ENCODE data around the gene GRAMD1A. TPM values are rescaled to one million over a fixed set of nuclear protein-coding genes. Genes with fewer than 3 reads are reported as not detected.

The GRAMD1A gene
- total and polyA plus RNA-seq, 9 of the 15 experiments (the other 6 are each of a cell fraction or from before 2014, with no cell fraction given): 1.4 to 63.8 (median 38.5) TPM

DNA sequence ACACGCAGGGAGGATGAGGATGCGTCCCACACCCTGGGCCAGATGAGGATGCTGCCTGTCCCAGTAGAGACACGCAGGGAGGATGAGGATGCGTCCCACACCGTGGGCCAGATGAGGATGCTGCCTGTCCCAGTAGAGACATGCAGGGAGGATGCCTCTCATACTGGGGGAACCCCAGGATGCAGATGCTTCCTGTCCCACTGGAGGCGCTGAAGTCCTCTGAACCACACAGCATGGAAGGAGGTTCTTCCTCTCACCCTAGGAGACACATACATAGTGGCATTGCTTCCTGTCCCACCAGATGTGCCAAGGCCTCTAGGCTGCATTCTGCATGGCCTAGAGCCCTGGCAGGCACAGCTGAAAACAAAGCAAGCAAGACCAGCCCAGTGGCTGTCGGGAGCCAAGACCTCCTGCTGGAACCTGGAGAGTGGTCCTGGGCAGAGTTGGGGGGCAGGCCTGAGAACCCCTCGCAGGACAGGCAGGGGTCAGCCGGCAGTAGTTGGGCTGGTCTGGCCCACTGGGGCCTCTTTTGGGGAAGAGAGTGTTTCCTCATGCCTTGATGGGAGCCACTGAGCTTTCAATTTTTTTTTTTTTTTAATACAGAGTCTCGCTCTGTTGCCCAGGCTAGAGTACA, 45.7 kb downstream of the GRAMD1A start:
- Histone ChIP-seq H3K4me3 (no peak overlapping the region), H3K27me3 (ENCODE audit: control insufficient read depth in 2 of 2, insufficient read depth in 2 of 2, low read length in 2 of 2) (0 out of 5 replicates have a peak, but pooled peaks cover 0 to 4% of the 10 kb centered on the region in 2 experiments), H3K9me1 (ENCODE audit: control insufficient read depth, insufficient read depth, low read length) (no peaks in the 10 kb centered on the region), H3K4me1 (replicated peaks in 1 of 2; ENCODE audit: control insufficient read depth in 2 of 2, insufficient read depth in 2 of 2, low read length in 2 of 2) (peaks cover 16 to 27% of the 10 kb centered on the region in 2 experiments), H4K20me1 (replicated peaks; ENCODE audit: control insufficient read depth, insufficient read depth, low read length) (no peaks in the 10 kb centered on the region), H3K36me3 (ENCODE audit: control insufficient read depth, insufficient read depth, low read length) (no peaks in the 10 kb centered on the region), H3K9me3 (replicated peaks; ENCODE audit: control insufficient read depth, insufficient read depth, low read depth, low read length) (no peaks in the 10 kb centered on the region), H3K4me2 (ENCODE audit: insufficient read depth, low read length) (no peak overlapping the region), H3K9ac (ENCODE audit: insufficient read depth in 1 of 2, low read depth in 2 of 2, low read length in 2 of 2) (no peak overlapping the region), H2AFZ (ENCODE audit: low read depth, low read length) (no peak overlapping the region), H3K27ac (ENCODE audit: extremely low read depth, low read depth, low read length) (no peak overlapping the region), H3K79me2 (ENCODE audit: control insufficient read depth, insufficient read depth, low read length) (no peaks in the 10 kb centered on the region)
- POLR2A ChIA-PET: interaction anchor here (0.6 to 0.7 kb wide), 3 partner anchors 96 to 574 kb away, joined by 3 read pairs; no protein-coding TSS in a partner anchor
- WGBS (ENCODE audit: insufficient coverage, low coverage, missing lambda C conversion rate): 11% methylated on average over 7 of the region's 10 CpGs
- DNase-seq (ENCODE audit: extremely low read depth in 1 of 4, low spot score in 3 of 4) (peak; percentile 52 to 76 (median 64)), FAIRE-seq (peak; percentile 90), ATAC-seq (peak; percentile 77)
- in situ Hi-C loops (cut with MboI): no loop called here
- intact Hi-C loops (cut with micrococcal nuclease): loop anchor here (2.0 to 10.0 kb wide), 2 partner anchors 49 to 73 kb away; no protein-coding TSS in a partner anchor
- CTCF ChIA-PET (ENCODE audit: low intra/inter-chr PET ratio): interaction anchor here (0.6 to 1.3 kb wide), 4 partner anchors 12 to 420 kb away, joined by 3 to 6 read pairs (median 4); partner anchors contain the start of gene LGI4
- TF ChIP-seq, protein P1, sequence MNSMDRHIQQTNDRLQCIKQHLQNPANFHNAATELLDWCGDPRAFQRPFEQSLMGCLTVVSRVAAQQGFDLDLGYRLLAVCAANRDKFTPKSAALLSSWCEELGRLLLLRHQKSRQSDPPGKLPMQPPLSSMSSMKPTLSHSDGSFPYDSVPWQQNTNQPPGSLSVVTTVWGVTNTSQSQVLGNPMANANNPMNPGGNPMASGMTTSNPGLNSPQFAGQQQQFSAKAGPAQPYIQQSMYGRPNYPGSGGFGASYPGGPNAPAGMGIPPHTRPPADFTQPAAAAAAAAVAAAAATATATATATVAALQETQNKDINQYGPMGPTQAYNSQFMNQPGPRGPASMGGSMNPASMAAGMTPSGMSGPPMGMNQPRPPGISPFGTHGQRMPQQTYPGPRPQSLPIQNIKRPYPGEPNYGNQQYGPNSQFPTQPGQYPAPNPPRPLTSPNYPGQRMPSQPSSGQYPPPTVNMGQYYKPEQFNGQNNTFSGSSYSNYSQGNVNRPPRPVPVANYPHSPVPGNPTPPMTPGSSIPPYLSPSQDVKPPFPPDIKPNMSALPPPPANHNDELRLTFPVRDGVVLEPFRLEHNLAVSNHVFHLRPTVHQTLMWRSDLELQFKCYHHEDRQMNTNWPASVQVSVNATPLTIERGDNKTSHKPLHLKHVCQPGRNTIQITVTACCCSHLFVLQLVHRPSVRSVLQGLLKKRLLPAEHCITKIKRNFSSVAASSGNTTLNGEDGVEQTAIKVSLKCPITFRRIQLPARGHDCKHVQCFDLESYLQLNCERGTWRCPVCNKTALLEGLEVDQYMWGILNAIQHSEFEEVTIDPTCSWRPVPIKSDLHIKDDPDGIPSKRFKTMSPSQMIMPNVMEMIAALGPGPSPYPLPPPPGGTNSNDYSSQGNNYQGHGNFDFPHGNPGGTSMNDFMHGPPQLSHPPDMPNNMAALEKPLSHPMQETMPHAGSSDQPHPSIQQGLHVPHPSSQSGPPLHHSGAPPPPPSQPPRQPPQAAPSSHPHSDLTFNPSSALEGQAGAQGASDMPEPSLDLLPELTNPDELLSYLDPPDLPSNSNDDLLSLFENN (IDR thresholded peaks at IDR 0.05; ENCODE audit: low read depth in 2 of 2, low read length in 2 of 2): no peak
- TF ChIP-seq STAG1 (CRISPR knock-in tag; IDR thresholded peaks at IDR 0.05; ENCODE audit: borderline replicate concordance) (peak; percentile 7; the same call in 1 of the 2 replicates), ETV1 (tag; conservative IDR thresholded peaks at IDR 0.05; ENCODE audit: low read depth) (0 out of 2 replicates have a peak, but pooled peaks have one; percentile 33), CTBP1 (IDR thresholded peaks at IDR 0.05; ENCODE audit: borderline replicate concordance) (peak; percentile 73; the same call in 1 of the 2 replicates), BRF1 (IDR thresholded peaks at IDR 0.05; ENCODE audit: borderline replicate concordance, extremely low read depth, insufficient read length) (no peak), STAT5B (CRISPR knock-in tag; IDR thresholded peaks at IDR 0.05) (no peak), RAD21 (CRISPR knock-in tag; conservative IDR thresholded peaks at IDR 0.05 in 1 of 2, IDR thresholded peaks at IDR 0.05 in 1 of 2) (peak in 1 of 2 experiments; percentile 34; a peak in 2 of 4 replicates), RCOR1 (IDR thresholded peaks at IDR 0.05; ENCODE audit: borderline replicate concordance in 1 of 2, low read depth in 2 of 2, low read length in 2 of 2) (peak in 1 of 2 experiments; percentile 73; a peak in 1 of 4 replicates), SMC3 (conservative IDR thresholded peaks at IDR 0.05; ENCODE audit: insufficient read depth, low read depth, low read length) (0 out of 2 replicates have a peak, but pooled peaks have one; percentile 12)
- TF ChIP-seq, protein P2, sequence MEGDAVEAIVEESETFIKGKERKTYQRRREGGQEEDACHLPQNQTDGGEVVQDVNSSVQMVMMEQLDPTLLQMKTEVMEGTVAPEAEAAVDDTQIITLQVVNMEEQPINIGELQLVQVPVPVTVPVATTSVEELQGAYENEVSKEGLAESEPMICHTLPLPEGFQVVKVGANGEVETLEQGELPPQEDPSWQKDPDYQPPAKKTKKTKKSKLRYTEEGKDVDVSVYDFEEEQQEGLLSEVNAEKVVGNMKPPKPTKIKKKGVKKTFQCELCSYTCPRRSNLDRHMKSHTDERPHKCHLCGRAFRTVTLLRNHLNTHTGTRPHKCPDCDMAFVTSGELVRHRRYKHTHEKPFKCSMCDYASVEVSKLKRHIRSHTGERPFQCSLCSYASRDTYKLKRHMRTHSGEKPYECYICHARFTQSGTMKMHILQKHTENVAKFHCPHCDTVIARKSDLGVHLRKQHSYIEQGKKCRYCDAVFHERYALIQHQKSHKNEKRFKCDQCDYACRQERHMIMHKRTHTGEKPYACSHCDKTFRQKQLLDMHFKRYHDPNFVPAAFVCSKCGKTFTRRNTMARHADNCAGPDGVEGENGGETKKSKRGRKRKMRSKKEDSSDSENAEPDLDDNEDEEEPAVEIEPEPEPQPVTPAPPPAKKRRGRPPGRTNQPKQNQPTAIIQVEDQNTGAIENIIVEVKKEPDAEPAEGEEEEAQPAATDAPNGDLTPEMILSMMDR (IDR thresholded peaks at IDR 0.05 in 2 of 3, conservative IDR thresholded peaks at IDR 0.05 in 1 of 3; ENCODE audit: insufficient read depth in 2 of 3, low read depth in 1 of 3, low read length in 3 of 3): peak; percentile 64 to 68 (median 65)
- BruUV-seq (replicated peaks): no TSS peak
